ENCODE data around the gene MAST4. TPM values are rescaled to one million over a fixed set of nuclear protein-coding genes. Genes with fewer than 3 reads are reported as not detected.
A peak's percentile ranks its signal among the peaks of the same experiment; 100 is the strongest.

The MAST4 gene
- total RNA-seq, 1 experiment from 2014 or later, result 10.9 TPM

DNA sequence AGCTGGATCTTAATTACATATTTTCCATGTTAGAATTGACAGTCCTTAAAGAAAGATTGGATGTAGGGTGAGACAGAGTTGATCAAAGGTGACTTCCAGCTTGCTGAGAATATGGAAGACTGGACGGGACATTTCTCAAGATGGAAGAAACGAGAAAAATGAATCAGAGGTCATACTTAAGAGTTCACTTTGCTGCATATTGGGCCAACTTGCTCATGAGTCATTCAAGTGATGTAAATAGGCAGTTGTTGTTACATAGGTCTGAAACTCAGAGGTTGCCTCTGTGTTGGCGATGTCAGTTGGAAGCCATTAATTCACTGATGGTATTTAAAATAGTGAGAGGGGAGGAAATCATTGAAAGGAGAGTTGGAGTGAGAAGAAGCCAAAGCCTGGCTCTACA is 467.6 kb downstream of the MAST4 start:
- Mint-ChIP-seq H3K4me3 (ENCODE audit: low read depth, unreplicated experiment) (no peak overlapping the region), H3K27ac (ENCODE audit: unreplicated experiment) (no peak overlapping the region), H3K36me3 (ENCODE audit: insufficient read depth, unreplicated experiment) (no peaks in the 10 kb centered on the region), H3K27me3 (ENCODE audit: unreplicated experiment) (no peaks in the 10 kb centered on the region), H3K4me1 (ENCODE audit: low read depth, unreplicated experiment) (peaks cover 16% of the 10 kb centered on the region), H3K9me3 (ENCODE audit: low read depth, unreplicated experiment) (peaks cover 7% of the 10 kb centered on the region)
- CTCF ChIA-PET, result interaction anchor here (0.6 kb wide), 1 partner anchor 18 kb away, joined by 4 read pairs; no protein-coding TSS in a partner anchor
- no TSS peak for BruUV-seq (replicated peaks)
- no peak for DNase-seq
- intact Hi-C loops (cut with micrococcal nuclease; ENCODE audit: unreplicated experiment), result no loop called here
- TF ChIP-seq, protein P1, sequence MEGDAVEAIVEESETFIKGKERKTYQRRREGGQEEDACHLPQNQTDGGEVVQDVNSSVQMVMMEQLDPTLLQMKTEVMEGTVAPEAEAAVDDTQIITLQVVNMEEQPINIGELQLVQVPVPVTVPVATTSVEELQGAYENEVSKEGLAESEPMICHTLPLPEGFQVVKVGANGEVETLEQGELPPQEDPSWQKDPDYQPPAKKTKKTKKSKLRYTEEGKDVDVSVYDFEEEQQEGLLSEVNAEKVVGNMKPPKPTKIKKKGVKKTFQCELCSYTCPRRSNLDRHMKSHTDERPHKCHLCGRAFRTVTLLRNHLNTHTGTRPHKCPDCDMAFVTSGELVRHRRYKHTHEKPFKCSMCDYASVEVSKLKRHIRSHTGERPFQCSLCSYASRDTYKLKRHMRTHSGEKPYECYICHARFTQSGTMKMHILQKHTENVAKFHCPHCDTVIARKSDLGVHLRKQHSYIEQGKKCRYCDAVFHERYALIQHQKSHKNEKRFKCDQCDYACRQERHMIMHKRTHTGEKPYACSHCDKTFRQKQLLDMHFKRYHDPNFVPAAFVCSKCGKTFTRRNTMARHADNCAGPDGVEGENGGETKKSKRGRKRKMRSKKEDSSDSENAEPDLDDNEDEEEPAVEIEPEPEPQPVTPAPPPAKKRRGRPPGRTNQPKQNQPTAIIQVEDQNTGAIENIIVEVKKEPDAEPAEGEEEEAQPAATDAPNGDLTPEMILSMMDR (IDR thresholded peaks at IDR 0.05; ENCODE audit: unreplicated experiment), result no peak

DNA sequence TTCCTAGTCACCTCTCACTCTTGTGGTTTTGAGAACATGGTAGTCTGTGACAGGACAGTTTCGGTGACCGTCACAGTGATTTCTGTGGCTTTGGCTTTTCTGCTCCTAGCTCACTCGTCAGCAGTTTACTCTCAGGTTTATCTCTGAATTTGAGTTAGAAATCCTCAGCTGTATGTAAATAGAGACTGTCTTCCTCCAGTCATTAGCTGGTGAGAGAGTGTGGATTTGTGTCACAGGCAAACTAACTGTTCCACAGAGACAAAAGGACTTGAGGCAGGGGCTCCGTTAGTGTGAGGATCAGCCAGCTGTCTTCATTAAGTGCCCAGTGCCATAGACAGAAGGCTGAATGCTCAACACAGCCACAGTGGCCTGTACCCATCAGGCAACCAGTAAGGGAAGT is 469.0 kb downstream of the MAST4 start:
- no peak overlapping the region for H3K27ac Mint-ChIP-seq (ENCODE audit: unreplicated experiment)
- no TSS peak for BruUV-seq (replicated peaks)
- H3K9me3 Mint-ChIP-seq (ENCODE audit: low read depth, unreplicated experiment), result peaks cover 7% of the 10 kb centered on the region
- DNase-seq, result no peak
- H3K4me3 Mint-ChIP-seq (ENCODE audit: low read depth, unreplicated experiment), result no peak overlapping the region
- TF ChIP-seq, protein P1 (IDR thresholded peaks at IDR 0.05; ENCODE audit: unreplicated experiment), result no peak
- no peaks in the 10 kb centered on the region for H3K27me3 Mint-ChIP-seq (ENCODE audit: unreplicated experiment)
- intact Hi-C loops (cut with micrococcal nuclease; ENCODE audit: unreplicated experiment), result no loop called here
- peaks cover 16% of the 10 kb centered on the region for H3K4me1 Mint-ChIP-seq (ENCODE audit: low read depth, unreplicated experiment)
- CTCF ChIA-PET, result no interaction called here
- H3K36me3 Mint-ChIP-seq (ENCODE audit: insufficient read depth, unreplicated experiment), result no peaks in the 10 kb centered on the region

DNA sequence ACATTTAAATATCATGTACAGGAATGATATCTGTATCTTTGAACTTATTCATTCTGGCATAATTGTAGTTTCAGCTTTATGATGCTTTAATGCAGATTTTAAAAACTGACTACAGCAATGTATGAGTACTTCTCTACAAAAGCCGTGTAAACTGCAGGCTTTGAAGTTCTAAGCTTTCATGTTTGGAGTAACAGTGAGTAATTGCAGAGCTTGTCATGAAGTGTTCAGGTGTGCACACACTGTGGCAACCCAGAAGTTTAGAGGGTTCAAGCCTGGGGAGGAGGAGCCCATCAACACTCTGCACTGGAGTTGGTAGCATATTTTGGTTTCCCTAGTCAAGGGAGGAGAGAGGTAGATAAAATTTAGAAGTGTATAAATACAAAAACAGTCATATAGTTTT is 469.5 kb downstream of the MAST4 start:
- CTCF ChIA-PET, result no interaction called here
- H3K36me3 Mint-ChIP-seq (ENCODE audit: insufficient read depth, unreplicated experiment), result no peaks in the 10 kb centered on the region
- no peak for DNase-seq
- H3K4me1 Mint-ChIP-seq (ENCODE audit: low read depth, unreplicated experiment), result peaks cover 16% of the 10 kb centered on the region
- no peak overlapping the region for H3K4me3 Mint-ChIP-seq (ENCODE audit: low read depth, unreplicated experiment)
- peaks cover 7% of the 10 kb centered on the region for H3K9me3 Mint-ChIP-seq (ENCODE audit: low read depth, unreplicated experiment)
- BruUV-seq (replicated peaks), result no TSS peak
- TF ChIP-seq, protein P1 (IDR thresholded peaks at IDR 0.05; ENCODE audit: unreplicated experiment), result no peak
- H3K27ac Mint-ChIP-seq (ENCODE audit: unreplicated experiment), result no peak overlapping the region
- H3K27me3 Mint-ChIP-seq (ENCODE audit: unreplicated experiment), result no peaks in the 10 kb centered on the region
- intact Hi-C loops (cut with micrococcal nuclease; ENCODE audit: unreplicated experiment), result loop anchor here (2.0 kb wide), 1 partner anchor 39 kb away; no protein-coding TSS in a partner anchor

DNA sequence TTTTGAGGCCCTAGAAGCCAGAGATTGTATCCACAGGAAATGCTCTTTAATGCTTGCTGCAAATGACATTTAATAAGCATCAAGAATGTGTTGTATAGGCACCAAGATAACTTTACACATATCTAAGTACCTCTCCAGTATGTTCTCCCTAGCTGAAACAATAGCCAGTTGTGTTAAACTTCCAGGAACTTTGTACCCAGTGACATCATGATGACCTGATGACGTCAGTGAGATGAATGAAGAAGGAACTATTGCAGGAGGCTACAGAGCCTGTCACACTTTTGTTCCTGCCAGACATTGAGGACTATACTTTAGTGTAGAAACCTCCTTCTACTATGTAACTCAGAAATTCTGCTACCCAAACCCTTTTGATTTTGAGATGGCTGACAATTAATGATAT is 470.6 kb downstream of the MAST4 start:
- H3K4me1 Mint-ChIP-seq (ENCODE audit: low read depth, unreplicated experiment), result peaks cover 16% of the 10 kb centered on the region
- BruUV-seq (replicated peaks), result no TSS peak
- no peak overlapping the region for H3K4me3 Mint-ChIP-seq (ENCODE audit: low read depth, unreplicated experiment)
- no peaks in the 10 kb centered on the region for H3K27me3 Mint-ChIP-seq (ENCODE audit: unreplicated experiment)
- TF ChIP-seq, protein P1 (IDR thresholded peaks at IDR 0.05; ENCODE audit: unreplicated experiment), result no peak
- peak overlapping the region; percentile 69 for H3K27ac Mint-ChIP-seq (ENCODE audit: unreplicated experiment)
- intact Hi-C loops (cut with micrococcal nuclease; ENCODE audit: unreplicated experiment), result loop anchor here (2.0 kb wide), 1 partner anchor 38 kb away; no protein-coding TSS in a partner anchor
- peaks cover 7% of the 10 kb centered on the region for H3K9me3 Mint-ChIP-seq (ENCODE audit: low read depth, unreplicated experiment)
- DNase-seq, result peak; percentile 52
- H3K36me3 Mint-ChIP-seq (ENCODE audit: insufficient read depth, unreplicated experiment), result no peaks in the 10 kb centered on the region
- CTCF ChIA-PET, result no interaction called here
